Left forelimb (tissue), 1 donor: ENCODE results near the gene NLGN1.

ENCODE experiments used
- DNase-seq: peaks from one replicate; pipeline ENCODE4 v3.0.0-alpha.2; 2018; ENCODE audit warnings: low spot score

NLGN1 gene

DNA sequence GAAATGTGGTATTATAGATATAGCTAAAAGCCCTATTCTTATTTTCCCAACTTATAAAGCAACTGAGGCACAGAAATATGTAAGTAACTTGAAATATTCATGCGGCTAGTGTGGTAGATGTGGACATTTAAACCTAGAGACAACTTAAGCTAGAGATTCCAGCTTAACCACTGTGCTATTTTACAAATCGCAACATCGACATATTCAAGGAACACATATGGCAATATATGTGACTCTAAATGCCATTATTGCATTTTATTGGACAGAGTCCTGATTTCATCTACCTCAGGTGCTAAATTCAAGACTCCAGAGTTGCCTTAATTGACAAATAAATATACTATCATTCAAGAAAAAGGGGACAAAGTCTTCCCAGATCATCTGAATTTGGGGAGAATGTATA lies 442.3 kb downstream of the NLGN1 start:
- no peak for DNase-seq

GRCh38 chr3:173841334-173841733 lies 443.8 kb downstream of the NLGN1 start:
- DNase-seq: no peak

- no peak for DNase-seq
Observed at GRCh38 chr3:173843060-173843459, 445.5 kb downstream of the NLGN1 start.

DNA sequence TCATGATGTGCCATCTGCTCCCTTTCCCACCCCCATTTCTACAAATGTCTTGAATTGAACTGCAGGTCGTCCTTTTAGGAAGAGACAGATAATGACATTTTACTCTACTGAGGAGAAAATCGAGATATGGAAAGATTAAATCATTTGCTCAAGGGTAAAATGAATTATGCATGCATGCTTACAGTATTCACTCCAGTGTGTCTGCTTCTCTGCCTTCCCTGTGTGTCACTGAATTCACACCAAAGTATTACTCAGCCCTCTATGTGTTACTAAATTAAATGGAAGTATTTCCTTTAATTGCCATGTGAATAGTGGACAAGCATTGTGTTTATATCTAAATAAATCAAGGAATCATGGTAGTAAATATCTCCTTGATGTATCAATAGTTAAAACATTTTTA lies 449.0 kb downstream of the NLGN1 start:
- DNase-seq: no peak

DNA sequence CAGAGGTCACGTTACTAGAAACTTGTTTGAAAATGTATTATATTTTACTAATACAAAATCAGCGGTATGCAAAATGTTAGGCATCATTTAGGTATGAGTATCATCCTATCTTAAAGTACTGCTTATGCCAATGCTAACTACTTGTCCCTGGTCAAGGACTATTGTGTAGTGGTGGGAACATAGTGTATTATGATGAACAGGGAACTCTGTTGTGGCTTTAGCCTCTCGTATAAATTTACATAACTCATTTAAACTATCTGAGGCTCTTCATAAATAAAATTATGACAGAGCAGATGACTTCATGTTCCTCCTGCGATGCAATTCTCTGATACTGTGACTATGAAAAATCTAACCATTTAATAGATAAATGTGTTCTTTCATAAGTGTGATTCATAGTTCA lies 451.9 kb downstream of the NLGN1 start:
- no peak for DNase-seq

- no peak for DNase-seq
Observed at GRCh38 chr3:173857154-173857553, 459.6 kb downstream of the NLGN1 start.

GRCh38 chr3:173862701-173863100 lies 465.2 kb downstream of the NLGN1 start:
- no peak for DNase-seq

- no peak for DNase-seq
Observed at GRCh38 chr3:173863551-173863950, 466.0 kb downstream of the NLGN1 start.

DNA sequence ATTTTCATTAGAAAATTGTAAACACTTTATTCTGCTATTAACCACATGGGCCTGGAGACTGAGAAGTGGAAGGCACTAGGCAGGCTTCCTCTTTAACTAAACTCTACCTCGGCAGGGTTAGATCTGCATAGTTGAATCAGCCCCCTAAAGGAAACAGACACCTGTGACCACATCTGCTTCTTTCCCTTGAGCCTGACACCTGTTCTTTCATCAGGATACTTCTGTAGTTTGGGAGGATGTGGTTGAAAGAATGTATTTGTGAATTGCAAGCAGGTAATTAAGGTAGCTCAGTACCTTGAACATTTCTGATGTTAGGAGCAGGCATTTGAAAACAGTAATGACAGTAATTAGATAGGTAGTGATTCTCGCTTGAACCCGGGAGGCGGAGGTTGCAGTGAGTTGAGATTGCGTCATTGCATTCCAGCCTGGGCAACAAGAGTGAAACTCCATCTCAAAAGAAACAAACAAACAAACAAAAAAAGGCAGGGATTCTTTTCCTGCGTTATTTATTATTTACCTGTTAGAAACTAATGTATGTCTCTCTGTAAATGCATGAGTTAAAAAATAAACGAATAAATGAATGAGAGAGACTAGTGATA lies 468.5 kb downstream of the NLGN1 start:
- DNase-seq: no peak

DNA sequence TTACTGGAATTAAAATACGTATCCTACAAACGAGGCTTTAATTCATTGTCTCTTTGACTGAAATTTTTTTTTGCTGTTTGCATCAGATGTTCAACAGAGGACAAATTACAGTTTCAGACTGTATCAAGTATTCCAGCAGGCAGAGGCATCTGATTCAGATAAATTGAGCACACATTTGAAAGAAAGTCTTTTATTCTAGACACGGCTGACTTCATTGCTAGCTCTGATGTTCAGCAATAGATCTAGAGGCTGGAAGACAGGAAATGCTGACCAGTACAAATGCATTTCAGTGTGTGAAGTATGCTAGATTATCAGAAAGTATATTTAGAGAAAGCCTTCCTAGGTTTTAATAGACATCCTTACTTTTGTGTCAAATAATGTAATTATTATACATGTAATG lies 472.2 kb downstream of the NLGN1 start:
- DNase-seq: no peak

DNA sequence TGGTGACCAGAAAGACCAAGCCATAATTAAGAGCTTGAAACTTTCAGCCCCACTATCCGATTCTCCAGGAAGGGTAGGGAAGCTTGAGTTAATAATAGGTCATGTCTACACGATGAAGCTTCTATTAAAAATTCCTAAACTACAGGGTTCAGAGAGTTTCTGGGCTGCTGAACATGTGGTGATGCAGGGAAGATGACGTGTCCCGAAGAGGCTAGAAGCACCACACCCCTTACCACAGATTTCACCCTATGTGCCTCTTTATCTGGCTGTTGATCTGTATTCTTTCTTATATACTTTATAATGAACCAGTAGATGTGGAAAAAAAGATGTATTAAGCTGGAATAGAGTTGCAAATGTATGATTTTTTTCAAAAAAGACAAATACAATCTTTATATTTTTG lies 473.4 kb downstream of the NLGN1 start:
- DNase-seq: no peak

GRCh38 chr3:173875790-173876189 lies 478.2 kb downstream of the NLGN1 start:
- DNase-seq: no peak

GRCh38 chr3:173876476-173876875 lies 478.9 kb downstream of the NLGN1 start:
- no peak for DNase-seq

DNA sequence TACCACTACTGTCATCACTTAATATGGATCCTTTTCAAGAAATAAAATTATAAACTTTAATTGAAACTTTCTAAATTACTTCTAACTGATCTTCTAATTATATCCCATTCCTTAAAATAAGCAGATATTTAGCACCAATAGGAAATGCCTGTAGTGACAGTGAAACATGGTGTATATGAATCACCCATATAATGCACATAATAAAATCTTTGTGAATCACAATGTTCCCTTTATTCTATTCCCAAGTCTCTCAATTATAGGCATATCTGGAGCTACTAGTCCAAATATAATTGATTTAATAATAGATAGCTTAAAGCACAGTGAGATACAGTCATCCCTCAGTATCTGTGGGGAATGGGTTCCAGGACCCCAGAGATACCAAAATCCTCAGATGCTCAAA lies 490.3 kb downstream of the NLGN1 start:
- no peak for DNase-seq

DNA sequence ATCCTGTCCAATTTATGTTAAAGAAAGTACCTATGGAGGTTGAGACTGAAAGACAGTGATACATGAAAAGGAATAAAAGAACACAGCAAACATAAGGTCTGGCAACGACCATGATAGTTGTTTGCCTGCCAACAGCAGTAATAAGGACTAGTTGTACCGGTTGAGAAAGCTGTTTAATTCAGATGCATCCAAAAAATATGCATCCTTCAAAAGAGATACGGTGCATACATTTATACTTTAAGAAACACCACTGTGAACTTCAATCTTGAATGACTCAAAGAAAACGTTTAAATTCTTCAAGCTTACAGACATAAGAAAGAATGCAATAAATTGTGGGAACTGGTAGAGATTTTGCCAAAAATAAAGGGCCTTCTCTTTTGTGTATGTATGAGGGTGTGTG lies 492.1 kb downstream of the NLGN1 start:
- no peak for DNase-seq

GRCh38 chr3:173890091-173890490 lies 492.5 kb downstream of the NLGN1 start:
- no peak for DNase-seq

DNA sequence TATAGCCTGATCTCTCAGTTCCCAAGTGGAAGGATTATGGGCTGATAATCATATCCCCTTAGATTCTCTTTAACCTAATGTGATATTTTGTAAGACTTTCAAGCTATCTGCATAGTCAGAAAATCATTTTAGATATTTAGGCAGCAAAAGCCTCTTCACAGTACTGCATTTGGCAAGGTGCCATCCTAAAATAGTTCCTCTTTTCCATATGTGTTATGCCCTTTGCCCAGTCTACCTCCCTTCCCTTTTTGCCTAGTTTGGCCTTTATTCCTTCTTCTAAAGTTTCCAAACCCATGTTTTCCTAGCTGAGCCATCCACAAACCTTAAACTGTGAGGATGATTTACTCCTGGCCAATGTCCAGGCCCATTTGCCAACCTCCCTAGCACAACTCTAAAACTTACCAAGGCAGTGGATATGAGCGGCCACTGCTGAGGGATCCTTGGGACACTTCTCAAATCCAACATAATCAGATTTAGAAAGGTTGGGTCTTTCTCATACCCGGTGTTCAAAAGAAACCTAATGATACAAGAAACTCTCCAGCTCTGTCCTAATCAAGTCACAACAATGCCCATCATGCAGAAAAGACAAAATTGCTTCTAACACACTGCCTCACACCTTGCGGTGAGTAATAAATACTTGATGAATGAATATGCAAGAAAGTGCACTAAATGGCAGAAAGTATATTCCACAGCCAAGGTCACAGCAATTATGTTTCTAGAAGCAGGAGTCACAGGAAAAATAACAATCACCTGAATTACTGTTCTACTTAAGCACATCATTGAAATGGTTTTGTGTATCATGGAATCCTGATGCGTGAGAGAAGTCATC lies 493.9 kb downstream of the NLGN1 start:
- DNase-seq: no peak

GRCh38 chr3:173892547-173892946 lies 495.0 kb downstream of the NLGN1 start:
- no peak for DNase-seq

GRCh38 chr3:173893066-173893465 lies 495.5 kb downstream of the NLGN1 start:
- no peak for DNase-seq

- no peak for DNase-seq
Observed at GRCh38 chr3:173893835-173894234, 496.3 kb downstream of the NLGN1 start.

- DNase-seq: no peak
Observed at GRCh38 chr3:173897631-173898030, 500.1 kb downstream of the NLGN1 start.

DNA sequence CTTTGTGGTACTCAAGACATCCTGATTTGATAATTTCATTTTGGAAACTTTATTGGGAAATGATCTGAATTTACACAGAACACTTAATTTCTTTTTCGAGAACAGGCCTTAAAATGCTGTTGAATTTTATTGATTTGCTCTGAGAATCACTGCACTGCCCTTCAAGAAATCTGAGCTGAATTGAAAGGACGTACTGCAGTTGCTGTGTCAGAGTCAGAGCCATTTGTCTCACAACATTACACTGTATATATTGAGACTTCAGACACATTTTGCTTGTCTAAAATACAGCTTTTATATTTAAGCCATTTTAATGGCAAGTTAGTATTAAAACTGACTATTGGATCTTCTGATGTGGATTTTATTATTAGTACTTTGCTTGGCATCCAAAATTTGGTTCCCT lies 504.1 kb downstream of the NLGN1 start:
- no peak for DNase-seq

GRCh38 chr3:173902401-173902800 lies 504.9 kb downstream of the NLGN1 start:
- no peak for DNase-seq

GRCh38 chr3:173902871-173903270 lies 505.3 kb downstream of the NLGN1 start:
- no peak for DNase-seq
